GM21360 (cell line): ENCODE data around the gene DLGAP1.

Experiments used
- ATAC-seq: cut with Tn5 transposase; IDR thresholded peaks from one replicate; pipeline ENCODE4 v1.9.1; 2021; ENCODE audit warnings: mild to moderate bottlenecking, moderate library complexity; ENCODE audit not compliant: unreplicated experiment

Gene DLGAP1

DNA sequence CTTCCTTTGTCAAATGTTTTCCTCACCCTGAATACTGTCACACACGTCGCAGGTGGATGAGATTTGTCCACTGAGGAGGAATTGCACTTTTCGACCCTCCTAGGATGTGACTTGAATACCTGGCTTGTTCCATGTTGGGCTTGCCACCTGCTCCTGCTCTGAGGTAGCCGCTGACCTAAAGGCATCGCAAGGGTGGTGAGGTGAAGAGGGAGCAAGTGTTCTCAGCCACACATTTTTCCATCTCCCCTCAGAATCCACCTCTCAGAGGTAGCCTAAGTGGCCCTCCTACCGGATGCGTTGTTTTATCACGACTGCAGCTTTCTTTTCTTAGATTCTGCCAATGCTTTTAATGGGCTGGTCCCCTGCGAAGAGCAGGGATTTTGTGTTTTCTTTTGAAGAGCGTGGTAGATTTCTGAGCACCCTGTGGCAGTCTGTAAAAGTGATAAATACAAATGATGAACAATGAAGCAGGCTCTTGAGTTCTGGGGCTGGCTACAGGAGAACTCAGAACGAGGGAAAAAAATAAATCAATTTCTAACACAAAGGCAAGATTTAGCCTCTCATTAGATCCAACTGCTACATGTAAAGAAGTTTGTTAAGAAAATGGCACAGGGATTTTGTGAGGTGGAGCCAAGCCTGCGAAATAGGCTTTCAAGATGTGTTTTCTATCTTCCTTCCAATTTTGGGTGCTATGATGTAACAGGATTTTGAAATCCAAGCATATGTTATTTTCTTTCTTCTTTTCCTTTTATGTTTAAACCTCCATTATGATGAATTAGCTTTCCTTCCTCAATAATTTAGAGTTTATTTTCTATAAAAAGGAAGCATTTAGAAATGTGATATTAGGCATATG, 618.4 kb downstream of the DLGAP1 start:
- ATAC-seq, result no peak

DNA sequence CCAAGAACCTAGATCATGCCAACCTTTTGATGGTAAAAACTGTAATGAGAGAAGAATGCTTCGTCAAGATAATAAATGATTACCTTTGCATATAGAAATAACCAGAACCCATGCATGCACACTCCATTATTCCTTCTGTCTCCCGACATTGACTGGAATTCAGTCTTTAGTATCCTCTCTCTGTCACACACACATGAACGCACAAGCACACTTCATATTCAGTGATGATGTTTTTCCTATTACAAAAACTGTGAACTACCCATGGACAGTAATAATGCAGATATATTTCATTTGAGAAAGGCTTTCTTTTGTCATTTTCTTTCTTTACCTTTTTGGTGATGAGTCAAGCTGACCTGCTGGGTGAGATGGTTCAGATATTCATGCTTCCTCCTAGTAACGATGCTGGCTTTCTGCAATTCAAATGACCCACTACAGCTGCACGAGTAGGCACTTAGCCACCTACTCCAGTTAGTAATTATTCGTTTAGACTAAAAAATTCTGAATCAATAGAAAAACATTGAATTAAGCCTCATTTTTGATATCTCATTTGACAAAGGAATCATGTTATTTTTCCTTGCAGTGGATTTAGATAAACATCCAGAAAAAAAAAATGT, 623.0 kb downstream of the DLGAP1 start:
- ATAC-seq, result no peak

DNA sequence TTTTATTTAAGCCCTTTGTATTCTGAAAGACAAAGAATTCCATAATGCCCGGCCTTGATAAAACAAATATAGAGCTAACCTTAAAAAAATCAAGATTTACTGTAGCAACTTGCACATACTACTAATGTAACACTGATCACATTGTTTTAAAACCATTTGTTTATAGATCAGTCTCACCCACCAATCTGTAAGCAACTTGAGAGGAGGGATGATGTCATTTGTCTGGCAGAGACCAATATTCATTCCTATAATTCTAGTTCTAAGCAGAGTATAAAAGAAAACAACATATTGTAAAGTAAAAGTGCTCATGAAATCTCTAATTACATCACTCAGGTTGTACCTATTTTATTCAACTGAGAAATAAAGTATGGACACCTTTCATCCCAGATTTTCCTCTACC, 624.5 kb downstream of the DLGAP1 start:
- no peak for ATAC-seq

DNA sequence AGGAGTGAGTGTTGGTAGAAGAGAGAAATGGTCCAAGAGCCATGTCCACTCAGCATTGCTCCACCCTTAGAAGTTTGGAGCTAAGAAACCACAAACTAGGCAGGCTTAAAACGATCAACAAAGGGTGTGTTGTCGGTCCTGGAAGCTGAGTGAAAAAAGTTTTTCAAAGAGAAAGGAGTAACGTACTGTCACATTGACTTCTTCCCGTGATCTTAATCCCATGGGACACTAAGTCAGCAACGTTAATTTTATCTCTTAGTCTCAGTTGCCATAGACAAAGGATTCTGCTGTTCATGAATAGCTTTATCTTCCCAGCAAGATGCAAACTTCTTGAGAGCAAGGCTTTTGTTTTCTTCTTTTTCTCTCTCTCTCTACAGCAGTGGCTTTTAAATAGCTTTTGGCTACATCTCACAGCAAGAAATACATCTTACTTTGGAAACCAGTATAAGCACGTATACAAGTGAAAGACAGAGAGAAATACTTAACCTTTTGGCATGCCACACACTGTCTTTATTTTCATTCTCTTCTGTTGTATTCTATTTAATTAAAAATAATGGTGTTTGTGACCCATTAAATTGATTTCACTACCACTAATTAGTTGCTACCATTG, 627.8 kb downstream of the DLGAP1 start:
- ATAC-seq, result no peak

DNA sequence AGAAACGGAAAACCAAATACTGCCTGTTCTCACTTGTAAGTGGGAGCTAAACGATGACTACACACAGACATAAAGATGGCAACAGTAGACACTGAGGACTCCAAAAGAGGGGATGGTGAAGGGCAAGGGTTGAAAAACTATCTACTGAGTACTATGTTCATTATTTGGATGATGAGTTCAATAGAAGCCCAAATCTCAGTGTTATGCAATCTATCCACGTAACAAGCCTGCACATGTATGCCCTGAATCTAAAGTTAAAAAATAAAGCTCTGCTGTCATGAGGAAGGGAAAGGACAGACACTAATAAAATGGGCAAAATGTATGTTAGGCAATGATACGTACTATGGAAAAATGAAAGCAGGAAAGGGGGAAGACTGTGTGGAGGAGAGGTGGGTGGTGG, 629.1 kb downstream of the DLGAP1 start:
- no peak for ATAC-seq

DNA sequence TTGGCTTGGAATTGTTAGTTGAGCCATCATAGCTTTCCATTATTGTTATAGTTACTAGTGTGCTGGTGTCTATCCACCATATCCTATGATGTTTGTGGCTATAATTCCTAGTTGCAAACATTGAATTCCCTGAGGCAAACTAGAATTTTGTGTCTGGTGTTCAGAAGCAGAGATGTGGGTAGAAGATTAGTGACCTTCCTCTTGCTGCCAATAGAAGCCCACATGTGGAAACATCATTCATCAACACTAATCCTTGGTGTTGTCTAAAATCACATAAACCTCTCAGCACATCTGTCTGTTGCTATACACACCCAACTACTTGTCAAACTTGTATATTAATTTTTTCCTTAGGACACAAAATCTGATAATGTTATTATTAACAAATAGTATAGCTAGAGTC, 631.0 kb downstream of the DLGAP1 start:
- ATAC-seq, result no peak

DNA sequence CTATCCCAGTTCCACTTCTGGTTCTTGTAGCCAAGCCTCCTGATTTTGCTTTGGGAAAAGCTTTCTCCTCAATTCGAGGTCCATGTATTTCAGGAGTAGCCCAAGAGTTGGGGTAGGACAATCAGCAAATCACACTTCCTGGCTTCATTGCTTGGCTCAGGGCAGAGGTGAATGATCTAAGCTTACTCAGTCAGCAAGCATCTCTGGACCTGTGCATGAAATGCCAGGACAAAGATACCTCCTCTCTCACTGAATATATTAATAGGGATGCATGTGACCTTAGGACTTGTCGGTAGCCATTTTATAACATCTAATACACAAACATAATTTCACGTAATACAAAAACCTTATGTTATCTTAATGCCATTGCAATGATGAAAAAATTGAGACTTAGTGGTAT, 632.0 kb downstream of the DLGAP1 start:
- ATAC-seq, result no peak

DNA sequence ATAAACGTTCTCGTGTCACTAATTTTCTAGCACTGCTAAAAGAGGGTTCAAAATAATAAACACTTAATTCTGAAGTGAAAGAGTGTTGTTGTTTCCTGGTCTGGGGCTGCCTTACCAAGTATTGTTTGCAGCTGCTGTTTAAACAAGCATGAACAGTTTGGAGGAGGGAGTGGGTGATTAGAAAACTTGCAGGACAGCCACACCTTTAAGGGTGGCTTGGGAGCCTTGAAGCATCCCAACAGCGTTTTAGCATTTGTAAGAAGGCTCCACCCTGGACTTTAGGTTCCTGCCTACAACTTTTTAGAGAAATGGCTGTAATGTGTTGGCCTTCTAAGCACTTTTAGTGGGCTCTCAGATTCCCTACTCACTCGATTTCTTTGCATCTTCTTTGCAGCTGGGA, 633.6 kb downstream of the DLGAP1 start:
- no peak for ATAC-seq

DNA sequence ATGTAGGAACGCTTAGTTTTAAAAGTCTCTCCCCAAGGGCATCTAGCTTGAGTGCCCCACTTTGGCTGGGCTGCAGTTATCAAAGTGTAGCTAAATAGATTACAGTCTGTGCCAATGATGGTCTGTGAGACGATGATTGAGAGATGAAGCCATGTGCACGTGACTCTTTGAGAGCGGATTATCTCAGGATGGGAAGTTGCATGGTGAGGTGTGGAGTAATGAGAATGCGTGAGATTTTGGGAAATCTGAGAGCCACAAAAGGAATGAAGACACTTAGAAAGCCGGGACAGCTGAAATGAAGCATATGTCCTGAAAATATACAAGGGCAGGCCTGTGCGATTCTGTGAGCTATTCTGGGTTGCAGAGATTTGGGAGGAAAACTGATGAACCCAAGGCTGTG, 635.1 kb downstream of the DLGAP1 start:
- ATAC-seq, result no peak

DNA sequence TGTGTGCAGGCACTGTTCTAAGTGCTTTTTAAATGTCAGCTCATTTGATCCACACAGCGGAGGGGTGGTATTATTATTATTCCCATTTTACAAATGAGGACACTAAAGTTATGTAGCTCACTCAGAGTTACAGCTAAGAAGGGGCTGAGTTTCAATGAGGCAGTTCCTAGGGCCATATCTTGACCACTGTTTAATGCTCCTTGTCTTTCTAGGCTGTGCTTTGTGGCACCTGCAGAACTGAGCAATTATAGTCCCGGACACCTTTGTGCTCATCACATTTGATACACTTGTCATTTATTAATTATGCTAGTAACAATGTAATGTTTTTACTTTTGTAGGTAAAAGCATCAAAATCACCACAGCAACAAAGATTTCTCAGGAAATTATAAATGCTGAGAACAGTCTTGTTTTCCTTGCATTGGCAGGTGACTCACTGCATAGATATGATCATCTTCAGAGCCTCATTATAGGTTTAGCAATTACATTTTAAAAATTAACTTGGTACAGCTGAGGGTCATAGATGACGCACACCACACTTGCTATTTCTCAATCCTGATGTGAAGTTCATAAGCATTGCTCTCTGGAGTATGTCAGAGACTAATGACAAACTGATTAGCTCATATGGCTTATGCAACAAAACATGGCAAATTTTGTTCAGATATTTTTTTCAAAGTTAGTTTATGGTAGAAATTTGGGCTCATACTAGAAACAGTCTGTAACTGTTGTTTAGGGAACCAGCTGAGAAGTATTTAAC, 638.3 kb downstream of the DLGAP1 start:
- no peak for ATAC-seq

DNA sequence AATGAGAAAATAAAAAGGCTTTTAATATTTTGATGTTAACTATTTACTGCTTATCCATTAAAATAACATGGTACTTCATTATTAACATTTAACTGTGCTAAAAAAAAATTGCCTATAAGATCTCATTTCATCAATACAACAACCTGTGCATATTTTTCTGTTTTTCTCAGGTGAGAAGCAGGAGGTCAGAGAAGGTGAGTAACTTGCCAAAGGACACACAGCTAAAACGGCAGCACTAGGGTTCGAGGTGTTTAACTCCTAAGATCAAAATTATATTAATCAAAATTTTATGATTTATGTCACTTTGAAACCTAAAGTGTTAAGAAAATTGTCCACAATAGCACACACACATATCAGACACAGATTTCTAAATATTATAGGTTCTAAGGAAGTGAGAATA, 639.1 kb downstream of the DLGAP1 start:
- ATAC-seq, result no peak

DNA sequence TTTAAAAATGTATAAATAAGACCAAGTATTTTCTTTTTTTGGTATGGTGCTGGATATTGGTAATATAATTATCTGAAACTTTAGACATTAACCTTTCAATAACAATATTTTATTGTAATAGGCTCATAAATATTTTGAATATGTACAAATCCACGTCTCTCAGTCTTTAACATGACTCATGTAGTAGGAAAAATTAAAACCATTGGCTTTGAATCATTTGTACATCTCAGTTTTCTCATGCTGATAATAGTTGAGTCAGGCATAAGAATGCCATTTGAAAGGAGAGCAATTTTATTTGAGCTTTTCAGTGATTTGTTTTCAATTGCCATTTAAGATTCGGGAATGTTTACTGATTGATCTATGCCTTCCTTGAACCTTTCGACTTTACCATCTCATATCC, 640.3 kb downstream of the DLGAP1 start:
- no peak for ATAC-seq

DNA sequence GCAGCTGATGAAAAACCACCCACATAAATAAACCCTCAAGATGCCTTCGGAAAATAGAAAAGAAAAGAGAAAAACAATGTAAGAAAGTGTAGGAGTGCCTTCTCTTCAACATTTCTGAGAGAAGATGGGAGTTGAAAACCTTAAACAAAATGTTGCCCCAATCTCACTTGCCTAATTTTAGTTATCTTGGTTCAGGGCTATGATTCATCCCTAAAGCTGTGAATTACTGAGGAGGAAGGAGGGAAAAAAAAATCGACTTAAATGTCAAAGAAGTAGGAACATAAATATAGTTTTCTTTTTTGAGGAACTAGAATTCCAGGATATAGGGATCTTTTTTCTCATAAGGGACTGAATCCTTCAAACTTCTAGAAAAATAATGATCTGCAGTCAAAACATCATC, 644.8 kb downstream of the DLGAP1 start:
- no peak for ATAC-seq

DNA sequence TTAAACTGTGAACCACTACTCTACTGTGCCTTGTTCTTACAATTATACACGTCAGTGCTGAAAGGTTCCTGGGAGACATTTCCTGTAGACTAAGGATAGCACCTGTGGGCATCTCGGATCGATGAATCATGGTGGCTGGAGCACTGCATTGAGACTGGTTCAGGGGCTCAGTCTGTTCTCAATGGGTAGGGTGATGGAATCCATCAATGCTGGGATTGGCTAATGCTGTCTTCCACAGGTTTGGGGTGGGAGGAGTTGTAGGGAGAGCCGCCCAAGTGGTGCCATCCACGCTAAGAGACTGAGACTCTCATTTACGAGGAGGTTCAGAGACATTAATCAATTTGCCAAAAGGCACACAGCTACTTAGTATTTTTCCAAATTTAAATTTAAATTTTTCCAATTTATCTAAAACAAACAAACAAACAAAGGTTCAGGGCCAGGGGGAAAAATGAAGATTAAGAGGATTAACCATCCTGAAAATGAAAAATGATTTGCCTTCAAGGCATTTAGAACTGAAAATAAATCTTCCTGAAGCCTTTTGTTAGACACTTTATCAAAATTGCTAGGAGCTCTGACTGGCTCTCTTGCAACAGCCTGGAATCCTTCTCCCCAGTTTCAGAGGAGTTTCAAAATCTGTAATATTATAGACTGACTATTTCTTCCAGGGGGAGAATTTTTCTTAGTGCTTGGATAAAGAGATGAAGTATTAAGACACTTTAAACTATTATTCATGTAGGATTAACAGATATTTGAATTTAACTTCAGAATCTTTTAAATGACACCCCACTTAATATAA, 645.9 kb downstream of the DLGAP1 start:
- no peak for ATAC-seq

DNA sequence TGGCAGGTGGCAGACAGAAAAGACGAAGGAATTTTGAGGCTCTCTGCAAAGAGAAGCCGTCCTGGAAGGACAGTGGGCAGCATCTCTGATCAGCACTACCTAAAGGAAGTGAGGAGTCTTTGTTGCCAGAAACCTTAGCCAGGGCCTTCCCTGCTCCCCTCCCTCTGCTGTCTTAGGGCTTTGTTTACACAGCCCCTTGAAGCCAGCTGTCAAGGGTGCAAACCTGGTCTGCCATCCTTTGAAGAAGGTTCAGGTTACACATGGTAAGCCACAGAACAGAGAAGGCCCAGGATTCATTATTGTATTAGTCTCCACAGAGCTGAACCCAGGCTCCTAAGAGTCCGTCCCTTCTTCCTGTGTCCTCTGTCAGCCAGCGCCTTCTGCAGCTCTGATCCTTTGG, 648.5 kb downstream of the DLGAP1 start:
- no peak for ATAC-seq

DNA sequence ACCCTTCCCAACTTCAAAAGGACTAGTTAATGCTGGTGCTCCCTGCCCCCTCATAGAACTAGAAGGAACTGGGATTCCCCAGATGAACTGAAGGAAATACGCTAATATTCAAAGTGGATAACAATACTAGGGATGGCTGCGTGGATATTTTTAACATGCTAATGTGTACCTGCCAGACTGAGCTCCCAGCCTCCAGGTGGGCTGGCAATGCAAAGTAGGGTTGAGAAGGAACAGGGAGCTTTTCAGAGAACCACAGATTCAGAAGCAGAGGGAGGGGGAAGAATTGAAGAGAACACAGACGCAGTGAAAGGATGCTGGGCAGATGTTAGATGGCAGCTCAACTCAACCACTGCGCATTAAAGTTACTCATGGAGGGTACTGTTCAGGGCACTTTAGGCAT, 650.8 kb downstream of the DLGAP1 start:
- no peak for ATAC-seq

DNA sequence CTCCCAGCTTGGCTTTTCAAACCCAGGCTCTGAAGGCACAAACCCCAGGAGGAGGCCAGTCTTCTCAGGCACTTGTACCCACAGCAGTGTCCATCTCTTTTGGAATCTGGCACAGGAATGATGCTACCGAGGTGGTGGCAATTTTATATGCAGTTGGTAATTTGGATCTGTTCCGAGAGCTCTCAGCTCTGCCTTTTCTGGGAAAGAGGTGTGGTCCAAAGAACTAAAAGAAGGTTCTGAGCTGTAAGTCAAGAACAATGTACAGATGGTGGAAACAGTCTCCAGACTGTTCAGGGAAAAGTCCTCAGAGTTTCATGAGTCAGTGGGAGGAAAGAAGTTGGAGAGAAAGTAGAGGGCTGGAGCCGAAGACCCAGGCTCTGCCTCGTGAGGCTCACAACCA, 651.8 kb downstream of the DLGAP1 start:
- ATAC-seq, result no peak

DNA sequence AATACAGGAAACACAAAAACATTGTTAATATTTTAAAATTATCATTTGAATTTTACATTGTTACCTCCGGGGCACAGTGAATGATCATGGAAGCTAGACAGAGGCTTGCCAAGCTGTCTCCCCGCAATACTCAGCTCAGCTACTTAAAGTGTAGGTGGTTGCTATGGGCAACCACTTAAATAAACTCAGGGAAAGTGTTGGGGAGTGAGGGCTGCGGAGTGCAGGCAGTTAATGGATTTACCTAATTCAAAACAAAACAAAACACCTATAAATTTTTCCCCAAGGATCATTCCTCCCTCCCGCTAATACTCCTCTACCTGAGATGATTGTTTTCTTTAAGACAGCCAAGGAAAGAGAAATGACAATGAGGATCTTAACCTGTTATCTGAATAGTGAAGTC, 655.6 kb downstream of the DLGAP1 start:
- ATAC-seq, result no peak

DNA sequence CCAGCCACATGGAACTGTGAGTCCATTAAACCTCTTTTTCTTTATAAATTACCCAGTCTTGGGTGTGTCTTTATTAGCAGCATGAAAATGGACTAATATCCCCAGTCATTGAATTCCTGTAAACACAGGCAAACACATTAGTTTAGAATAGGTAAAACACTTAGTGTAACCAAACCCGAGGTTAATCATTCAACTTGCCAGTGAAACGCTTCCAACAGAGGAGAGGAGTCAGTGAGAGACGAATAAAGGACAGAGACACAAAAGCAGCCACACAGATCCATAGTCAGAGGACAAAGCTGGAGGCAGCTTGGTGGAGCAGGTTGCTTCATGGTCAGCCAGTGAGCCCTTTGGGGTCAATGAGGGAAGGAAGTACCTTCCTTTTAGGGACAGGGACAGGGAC, 657.1 kb downstream of the DLGAP1 start:
- no peak for ATAC-seq

DNA sequence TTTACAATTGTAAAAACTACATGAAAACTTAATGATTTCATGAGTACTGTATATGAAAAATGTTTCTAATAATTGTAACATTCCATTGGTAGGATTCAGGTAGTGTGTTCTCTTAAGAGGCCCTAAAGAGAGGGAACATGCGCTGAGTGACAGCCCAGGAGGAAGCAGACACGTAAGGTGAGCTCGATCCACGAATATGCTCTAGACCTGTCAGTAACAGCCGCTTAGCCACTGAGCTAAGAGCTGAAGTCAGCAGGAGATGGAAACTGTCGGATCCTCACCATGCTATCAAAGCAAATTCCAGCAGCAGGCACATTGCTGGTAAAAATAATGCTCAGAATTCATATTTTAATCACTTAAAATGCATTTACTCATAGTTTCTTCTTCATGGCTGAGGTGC, 658.7 kb downstream of the DLGAP1 start:
- ATAC-seq, result no peak
